Stimulated activated CD4-positive, alpha-beta T cell treated with anti-CD3 and anti-CD28 coated beads, Interleukin-4, amount 100 ng/mL, for 1 hour (primary cell): ENCODE results near the gene SLC16A4.
"Not testable (repeated sequence)": the region's sequence is repeated elsewhere in the genome, so short reads cannot be mapped to it uniquely, and the experiment has no call there.

Experiments used
- DNase-seq: peaks from one replicate; pipeline ENCODE4 v3.0.0-alpha.2; 2020

The SLC16A4 gene

DNA sequence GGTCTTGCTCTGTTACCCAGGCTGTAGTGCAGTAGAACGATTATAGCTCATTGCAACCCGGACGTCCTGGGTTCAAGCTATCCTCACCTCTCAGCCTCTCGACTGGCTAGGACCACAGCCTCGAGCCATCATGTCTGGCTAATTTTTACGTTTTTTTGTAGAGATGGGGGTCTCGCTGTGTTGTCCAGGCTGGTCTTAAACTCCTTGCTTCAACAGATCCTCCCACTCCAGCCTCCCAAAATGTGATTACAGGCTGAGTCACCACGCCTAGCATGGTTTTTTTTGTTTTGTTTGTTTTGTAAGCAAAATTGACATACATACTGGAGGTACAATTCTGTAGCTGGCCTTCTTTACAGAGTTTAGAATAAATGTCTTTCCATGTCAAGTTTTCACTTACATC, 17.7 kb upstream of the SLC16A4 start:
- DNase-seq, result no peak

- DNase-seq, result peak; percentile 90
Measured at GRCh38 chr1:110407260-110408210, 16.7 kb upstream of the SLC16A4 start, which contains the start of gene LAMTOR5. Gene LAMTOR5, minus strand, starts transcription at chr1:110407694. Its CDS starts 74 bp downstream, at chr1:110407620.

- DNase-seq, result not testable (repeated sequence)
Measured at GRCh38 chr1:110406407-110406806, 15.6 kb upstream of the SLC16A4 start.

DNA sequence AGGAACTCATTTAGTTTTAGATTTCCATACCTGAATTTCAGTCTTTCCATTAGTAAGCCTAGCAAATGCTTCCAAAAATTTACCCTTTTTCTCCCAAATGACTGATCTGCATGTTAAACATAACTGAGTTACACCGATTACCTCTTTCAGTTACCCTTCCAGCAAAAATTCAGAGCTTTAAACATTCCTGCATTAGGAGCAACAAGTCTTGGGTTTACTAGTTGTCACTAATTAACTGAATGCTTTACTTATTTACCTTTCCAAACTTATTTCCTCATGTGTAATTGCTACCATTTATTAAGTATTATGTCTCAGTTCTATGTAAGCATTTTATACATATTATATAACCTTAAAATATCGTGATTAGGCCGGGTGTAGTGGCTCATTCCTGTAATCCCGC, 13.6 kb upstream of the SLC16A4 start:
- DNase-seq, result no peak

- DNase-seq, result no peak
Measured at GRCh38 chr1:110403805-110404204, 13.0 kb upstream of the SLC16A4 start.

GRCh38 chr1:110396259-110396958, 5.6 kb upstream of the SLC16A4 start:
- not testable (repeated sequence) for DNase-seq

DNA sequence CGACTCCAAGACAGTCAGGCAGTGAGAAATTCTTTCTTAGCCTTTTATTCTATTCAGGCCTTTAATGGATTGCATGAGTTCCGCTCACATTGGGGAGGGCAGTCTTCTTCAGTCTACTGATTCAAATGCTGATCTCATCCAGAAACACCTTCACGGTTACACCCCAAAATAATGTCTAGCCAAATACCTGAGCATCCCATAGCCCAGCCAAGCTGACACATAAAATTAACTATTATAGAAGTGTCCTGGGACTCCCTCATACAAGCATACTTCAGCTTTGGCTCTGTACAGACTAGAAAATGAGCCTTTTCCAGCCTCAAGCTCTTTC, 3.6 kb upstream of the SLC16A4 start:
- DNase-seq, result no peak

GRCh38 chr1:110393691-110394492, 3.1 kb upstream of the SLC16A4 start:
- DNase-seq, result no peak

GRCh38 chr1:110393286-110393685, 2.5 kb upstream of the SLC16A4 start:
- DNase-seq, result no peak

- DNase-seq, result no peak
Measured at GRCh38 chr1:110390096-110390495, 730 bp downstream of the SLC16A4 start.

- no peak for DNase-seq
Measured at GRCh38 chr1:110387048-110387754, 3.6 kb downstream of the SLC16A4 start.

DNA sequence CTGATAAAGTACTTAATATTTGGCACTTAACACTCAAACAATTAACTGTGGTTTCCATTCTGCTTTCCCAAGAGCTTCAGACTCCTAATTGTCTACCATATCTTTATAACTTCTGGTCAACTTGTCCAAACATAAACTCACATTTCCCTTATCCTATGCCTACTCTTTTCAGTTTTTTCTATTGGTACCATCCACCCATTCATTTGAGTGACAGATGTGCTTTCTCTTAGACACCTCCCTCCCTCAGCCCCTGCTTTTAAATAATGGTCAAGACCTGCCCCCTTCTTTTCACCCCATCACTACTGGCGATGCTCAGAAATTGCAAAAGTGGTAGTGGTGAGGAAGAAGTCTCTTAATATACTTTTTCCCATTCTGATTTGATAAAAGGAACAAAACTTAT, 5.5 kb downstream of the SLC16A4 start:
- DNase-seq, result no peak

GRCh38 chr1:110384581-110385321, 6.1 kb downstream of the SLC16A4 start:
- DNase-seq, result no peak

DNA sequence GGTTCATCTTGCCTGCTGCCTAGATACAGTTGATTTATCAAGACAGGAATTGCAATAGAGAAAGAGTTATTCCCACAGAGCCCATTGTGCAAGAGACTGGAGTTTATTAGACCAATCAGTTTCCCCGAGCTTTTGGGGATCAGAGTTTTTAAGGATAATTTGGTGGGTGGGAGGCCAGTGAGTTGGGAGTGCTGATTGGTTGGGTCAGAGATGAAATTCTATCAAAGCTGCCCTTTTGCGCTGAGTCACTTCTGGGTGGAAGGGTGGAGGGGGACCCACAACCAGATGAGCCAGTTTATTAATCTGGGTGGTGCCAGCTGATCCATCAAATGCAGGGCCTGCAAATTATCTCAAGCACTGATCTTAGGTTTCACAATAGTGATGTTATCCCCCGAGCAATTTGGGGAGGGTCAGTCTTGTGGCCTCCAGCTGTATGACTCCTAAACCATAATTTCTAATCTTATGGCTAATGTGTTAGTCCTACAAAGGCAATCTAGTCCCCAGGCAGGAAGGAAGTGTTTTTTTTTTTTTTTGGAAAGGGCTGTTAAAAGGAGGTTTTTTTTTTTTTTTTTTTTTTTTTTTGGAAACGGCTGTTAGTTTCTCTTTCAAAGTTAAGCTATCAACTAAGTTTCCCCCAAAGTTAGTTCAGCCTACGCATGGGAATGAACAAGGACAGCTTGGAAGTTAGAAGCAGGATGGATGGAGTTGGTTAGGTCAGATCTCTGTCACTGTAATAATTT, 7.4 kb downstream of the SLC16A4 start:
- DNase-seq, result no peak

GRCh38 chr1:110380672-110381283, 10.0 kb downstream of the SLC16A4 start:
- no peak for DNase-seq

- DNase-seq, result no peak
Measured at GRCh38 chr1:110375490-110375889, 15.3 kb downstream of the SLC16A4 start.

- DNase-seq, result no peak
Measured at GRCh38 chr1:110370827-110371226, 20.0 kb downstream of the SLC16A4 start.

GRCh38 chr1:110364221-110364620, 26.6 kb downstream of the SLC16A4 start:
- no peak for DNase-seq

- DNase-seq, result no peak
Measured at GRCh38 chr1:110361856-110362255, 29.0 kb downstream of the SLC16A4 start.

DNA sequence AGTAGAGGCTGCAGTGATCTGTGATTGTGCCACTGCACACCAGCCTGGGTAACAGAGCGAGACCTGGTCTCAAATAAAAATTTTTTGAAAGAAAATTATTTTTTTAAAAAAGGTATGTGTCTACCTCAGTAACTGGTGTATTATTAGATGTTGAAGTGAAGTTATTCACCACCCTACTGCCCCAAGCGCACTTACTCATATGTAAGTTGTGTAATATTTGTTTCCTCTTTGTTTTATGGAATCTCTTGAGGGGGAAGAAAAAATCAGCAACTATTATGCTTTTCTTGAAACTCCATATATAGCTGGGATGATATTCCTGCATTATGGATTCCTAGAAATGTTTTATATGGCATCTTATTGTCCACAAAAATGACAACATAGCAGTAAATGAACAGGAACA, 30.4 kb downstream of the SLC16A4 start:
- no peak for DNase-seq

DNA sequence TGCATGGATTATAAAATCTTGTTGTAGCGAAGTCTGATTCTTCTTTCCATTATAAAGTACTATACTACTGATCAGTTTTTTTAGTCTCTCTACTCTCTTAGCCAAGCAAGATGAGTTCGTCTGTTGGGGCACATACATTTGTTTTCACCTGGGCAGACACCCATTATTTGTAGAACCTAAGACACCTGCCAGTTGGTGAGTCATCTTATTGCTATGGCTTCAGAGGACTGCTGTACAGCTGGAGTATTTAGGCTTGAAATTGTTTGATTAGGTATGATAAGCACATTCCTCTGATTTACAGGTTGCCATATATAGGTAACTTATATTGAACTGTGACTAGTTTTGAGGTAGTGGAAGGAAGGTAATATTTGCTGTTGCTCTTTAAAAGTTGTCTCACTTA, 34.4 kb downstream of the SLC16A4 start:
- DNase-seq, result no peak
